Fibroblast of upper back skin (primary cell): ENCODE data around the gene TRPM3.
A peak's percentile ranks its signal among the peaks of the same experiment; 100 is the strongest.

ENCODE experiments used
- DNase-seq: peaks from one replicate; pipeline ENCODE4 v3.0.0-alpha.2; 2013

TRPM3 gene

GRCh38 chr9:70941191-70941590 lies 180.2 kb downstream of the TRPM3 start:
- DNase-seq, result no peak

GRCh38 chr9:70940605-70941004 lies 180.8 kb downstream of the TRPM3 start:
- DNase-seq, result no peak

- DNase-seq, result no peak
These were observed 184.9 kb downstream of the TRPM3 start for GRCh38 chr9:70936536-70936935.

- peak; percentile 65 for DNase-seq
These were observed 185.6 kb downstream of the TRPM3 start for GRCh38 chr9:70935856-70936255.

GRCh38 chr9:70934642-70935041 lies 186.8 kb downstream of the TRPM3 start:
- no peak for DNase-seq

GRCh38 chr9:70933321-70933720 lies 188.1 kb downstream of the TRPM3 start:
- peak; percentile 89 for DNase-seq

- DNase-seq, result no peak
These were observed 189.3 kb downstream of the TRPM3 start for GRCh38 chr9:70932097-70932496.

- no peak for DNase-seq
These were observed 193.9 kb downstream of the TRPM3 start for GRCh38 chr9:70927530-70927929.

- peak; percentile 90 for DNase-seq
These were observed 196.4 kb downstream of the TRPM3 start for GRCh38 chr9:70924895-70925547.

- DNase-seq, result peak; percentile 95
These were observed 197.0 kb downstream of the TRPM3 start for GRCh38 chr9:70924380-70924779.

- DNase-seq, result peak; percentile 44
These were observed 197.5 kb downstream of the TRPM3 start for GRCh38 chr9:70923961-70924360.

- DNase-seq, result peak; percentile 76
These were observed 200.3 kb downstream of the TRPM3 start for GRCh38 chr9:70921136-70921535.

GRCh38 chr9:70917277-70917676 lies 204.1 kb downstream of the TRPM3 start:
- no peak for DNase-seq

GRCh38 chr9:70911791-70912190 lies 209.6 kb downstream of the TRPM3 start:
- no peak for DNase-seq

GRCh38 chr9:70910598-70910997 lies 210.8 kb downstream of the TRPM3 start:
- DNase-seq, result no peak

GRCh38 chr9:70902692-70903131 lies 218.7 kb downstream of the TRPM3 start:
- DNase-seq, result peak; percentile 99

- DNase-seq, result no peak
These were observed 219.2 kb downstream of the TRPM3 start for GRCh38 chr9:70902171-70902570.

GRCh38 chr9:70901746-70902145 lies 219.7 kb downstream of the TRPM3 start:
- no peak for DNase-seq

- DNase-seq, result no peak
These were observed 220.4 kb downstream of the TRPM3 start for GRCh38 chr9:70901013-70901412.

GRCh38 chr9:70893580-70894122 lies 227.8 kb downstream of the TRPM3 start:
- no peak for DNase-seq

GRCh38 chr9:70888471-70888870 lies 232.9 kb downstream of the TRPM3 start:
- no peak for DNase-seq

GRCh38 chr9:70887826-70888225 lies 233.6 kb downstream of the TRPM3 start:
- DNase-seq, result no peak

GRCh38 chr9:70883963-70884793 lies 237.2 kb downstream of the TRPM3 start:
- DNase-seq, result no peak

- peak; percentile 22 for DNase-seq
These were observed 238.4 kb downstream of the TRPM3 start for GRCh38 chr9:70883056-70883455.
